HCT116 (cell line): ENCODE data around the gene KIAA1671. TPM values are rescaled to one million over a fixed set of nuclear protein-coding genes. Genes with fewer than 3 reads are reported as not detected.

Source experiments
- ATAC-seq: fragments of 200-7000 bp; cut with Tn5 transposase; 2 replicates; pipeline ENCODE4 v1.9.1; 2020; ENCODE audit warnings: mild to moderate bottlenecking, moderate library complexity
- BruUV-seq: library from RNA; stranded (reverse); fragments of 400-500 nt; replicated peaks from 2 replicates; lab custom pipeline; 2021; lab: Mats Ljungman, UMichigan
- CTCF ChIA-PET: fragments of 300-600 bp; sonication (Branson Sonifier 250); formaldehyde crosslinking; loops from one replicate; lab custom pipeline; 2021; ENCODE audit warnings: antibody characterized with exemption; lab: Charles Lee
- POLR2A ChIA-PET: fragments of 300-600, 350-600 bp; sonication (Branson Sonifier 250); formaldehyde crosslinking; loops from one replicate; lab custom pipeline; 2021; ENCODE audit warnings: antibody characterized with exemption; lab: Charles Lee
- RAD21 ChIA-PET, 2 experiments: fragments of 300-600 bp; sonication (Branson Sonifier 250); formaldehyde crosslinking; loops; one replicate each; lab custom pipeline; 2023; ENCODE audit warnings: low total read pairs in 2 of 2; ENCODE audit not compliant: uncharacterized antibody in 2 of 2, unreplicated experiment in 2 of 2, low non-redundant PET in 1 of 2; lab: Charles Lee
- DNase-seq: peaks from one replicate; pipeline ENCODE4 v3.0.0-alpha.2; 2010; ENCODE audit warnings: low read depth, low spot score
- H2AFZ ChIP-seq: fragments of 200-600 bp; shearing (Covaris generic), sonication (generic); 2 replicates; pipeline ENCODE4 v1.6.1; 2017; ENCODE audit warnings: low read depth, mixed run types, mixed read lengths, antibody characterized with exemption, low read length; ENCODE audit not compliant: poor library complexity, severe bottlenecking
- H3K27ac ChIP-seq: 2 replicates; pipeline ENCODE4 v1.5.1; 2012; ENCODE audit warnings: low read depth, low read length
- H3K27me3 ChIP-seq: fragments of 200-600 bp; sonication (generic); 2 replicates; pipeline ENCODE4 v1.6.1; 2016; ENCODE audit warnings: mixed run types, low read length, mixed read lengths; ENCODE audit not compliant: insufficient read depth
- H3K36me3 ChIP-seq, 2 experiments: fragments of 200-500 bp in 1 of 2; fragments of 200-600 bp in 1 of 2; sonication (Bioruptor generic) in 1 of 2; sonication (generic) in 1 of 2; 2 replicates each; pipeline versions ENCODE4 v1.5.1 to v1.6.1; 2014 to 2016; ENCODE audit warnings: low read length in 2 of 2, inconsistent platforms in 1 of 2, mixed read lengths in 1 of 2, mixed run types in 1 of 2; ENCODE audit not compliant: insufficient read depth in 2 of 2, control insufficient read depth in 1 of 2
- H3K4me1 ChIP-seq, 2 experiments: fragments of 200-600 bp in 1 of 2; sonication (generic) in 1 of 2; 2 replicates each; pipeline versions ENCODE4 v1.5.1 to v1.6.1; 2012 to 2017; ENCODE audit warnings: low read length in 2 of 2, inconsistent platforms in 1 of 2, mild to moderate bottlenecking in 1 of 2, mixed read lengths in 1 of 2, mixed run types in 1 of 2, moderate library complexity in 1 of 2; ENCODE audit not compliant: insufficient read depth in 2 of 2, control insufficient read depth in 1 of 2
- H3K4me2 ChIP-seq: fragments of 200-600 bp; sonication (generic); 2 replicates; pipeline ENCODE4 v1.6.1; 2017; ENCODE audit warnings: mixed run types, low read length, mixed read lengths
- H3K4me3 ChIP-seq, 2 experiments: fragments of 200-600 bp in 1 of 2; sonication (generic) in 1 of 2; replicated peaks in 1 of 2; 2 replicates each; pipeline ENCODE4 v1.5.1; 2011 to 2016; ENCODE audit warnings: low read length in 2 of 2, control low read depth in 1 of 2, low read depth in 1 of 2, mild to moderate bottlenecking in 1 of 2, mixed read lengths in 1 of 2, mixed run types in 1 of 2
- H3K79me2 ChIP-seq: fragments of 200-600 bp; sonication (generic); 2 replicates; pipeline ENCODE4 v1.6.1; 2017; ENCODE audit warnings: mild to moderate bottlenecking, mixed run types, low read length, moderate library complexity, mixed read lengths; ENCODE audit not compliant: insufficient read depth
- H3K9ac ChIP-seq: fragments of 200-600 bp; sonication (generic); 2 replicates; pipeline ENCODE4 v1.6.1; 2016; ENCODE audit warnings: low read length, mixed read lengths
- H3K9me2 ChIP-seq: fragments of 200-600 bp; sonication (generic), shearing (Covaris generic); 2 replicates; pipeline ENCODE4 v1.6.1; 2017; ENCODE audit warnings: mixed run types, mild to moderate bottlenecking, moderate library complexity; ENCODE audit not compliant: insufficient read depth
- H3K9me3 ChIP-seq, 2 experiments: fragments of 200-500 bp in 1 of 2; fragments of 200-600 bp in 1 of 2; sonication (Bioruptor generic) in 1 of 2; sonication (generic) in 1 of 2; 2 replicates each; pipeline ENCODE4 v1.6.1; 2014 to 2017; ENCODE audit warnings: low read length in 2 of 2, mixed read lengths in 2 of 2, inconsistent platforms in 1 of 2, low read depth in 1 of 2, mild to moderate bottlenecking in 1 of 2, mixed run types in 1 of 2, moderate library complexity in 1 of 2; ENCODE audit not compliant: control insufficient read depth in 1 of 2, insufficient read depth in 1 of 2
- H4K20me1 ChIP-seq: fragments of 200-600 bp; sonication (generic), shearing (Covaris generic); 2 replicates; pipeline ENCODE4 v1.6.1; 2017; ENCODE audit warnings: mixed run types, mild to moderate bottlenecking, moderate library complexity; ENCODE audit not compliant: insufficient read depth
- ATF3 ChIP-seq: IDR thresholded peaks from 2 replicates; pipeline ENCODE4 v1.6.1; 2012
- CEBPB ChIP-seq: IDR thresholded peaks from 2 replicates; pipeline ENCODE4 v1.6.1; 2012; ENCODE audit warnings: low read depth
- EGR1 ChIP-seq: IDR thresholded peaks from 2 replicates; pipeline ENCODE4 v1.6.1; 2012; ENCODE audit warnings: low read depth
- FOSL1 ChIP-seq: IDR thresholded peaks from 2 replicates; pipeline ENCODE4 v1.6.1; 2012; ENCODE audit warnings: low read depth
- JUND ChIP-seq: IDR thresholded peaks from 2 replicates; pipeline ENCODE4 v1.6.1; 2012
- RAD21 ChIP-seq: IDR thresholded peaks from 2 replicates; pipeline ENCODE4 v1.6.1; 2012; ENCODE audit warnings: low read depth, mild to moderate bottlenecking
- REST ChIP-seq: IDR thresholded peaks from 2 replicates; pipeline ENCODE4 v1.6.1; 2012; ENCODE audit warnings: low read depth
- SRF ChIP-seq: IDR thresholded peaks from 2 replicates; pipeline ENCODE4 v1.6.1; 2012; ENCODE audit warnings: low read depth
- ZBTB33 ChIP-seq: IDR thresholded peaks from 2 replicates; pipeline ENCODE4 v1.6.1; 2011; ENCODE audit warnings: mild to moderate bottlenecking, low read length, moderate library complexity; ENCODE audit not compliant: insufficient replicate concordance; ENCODE audit errors: extremely low read depth
- intact Hi-C: fragments of 100-400 bp; cut with micrococcal nuclease; formaldehyde crosslinking; loops from 2 replicates; pipeline ENCODE4 v1.10.0; 2022
- total RNA-seq: library from RNA; stranded (reverse); gene quantifications from one replicate; pipeline ENCODE4 v1.2.1, GENCODE V29; 2021; ENCODE audit not compliant: unreplicated experiment

The KIAA1671 gene
- total RNA-seq, 1 experiment from 2014 or later: 36.8 TPM

- no TSS peak for BruUV-seq
- Histone ChIP-seq H2AFZ (no peak overlapping the region), H3K9me2 (no peaks in the 10 kb centered on the region), H4K20me1 (no peaks in the 10 kb centered on the region), H3K4me3 (no peak overlapping the region), H3K36me3 (no peaks in the 10 kb centered on the region), H3K4me1 (peaks cover 10 to 17% of the 10 kb centered on the region in 2 experiments; a peak in 3 of 4 replicates), H3K9me3 (no peaks in the 10 kb centered on the region), H3K27ac (no peak overlapping the region), H3K27me3 (no peaks in the 10 kb centered on the region), H3K4me2 (no peak overlapping the region), H3K79me2 (peaks cover 16% of the 10 kb centered on the region), H3K9ac (no peak overlapping the region)
- DNase-seq: no peak
- intact Hi-C loops: no loop called here
- ATAC-seq: no peak
- ChIA-PET CTCF (no interaction called here), POLR2A (no interaction called here), RAD21 (no interaction called here)
- TF ChIP-seq CEBPB (no peak), FOSL1 (no peak), ATF3 (no peak), EGR1 (no peak), RAD21 (no peak)
These were observed 53.8 kb downstream of the KIAA1671 start for GRCh38 chr22:25006354-25006753.

GRCh38 chr22:25007444-25008106, 55.1 kb downstream of the KIAA1671 start:
- Histone ChIP-seq H3K9me3 (no peaks in the 10 kb centered on the region), H4K20me1 (no peaks in the 10 kb centered on the region), H3K9me2 (no peaks in the 10 kb centered on the region), H3K9ac (no peak overlapping the region), H3K4me3 (no peak overlapping the region), H3K27ac (no peak overlapping the region), H3K4me2 (no peak overlapping the region), H3K36me3 (no peaks in the 10 kb centered on the region)
- no TSS peak for BruUV-seq
- ChIA-PET CTCF (no interaction called here), RAD21 (no interaction called here), POLR2A (no interaction called here)
- intact Hi-C loops: no loop called here
- TF ChIP-seq ZBTB33 (no peak), EGR1 (no peak), FOSL1 (no peak), SRF (no peak), REST (no peak), JUND (no peak)
- TF ChIP-seq, all 23 proteins: peak for 0
- no peak overlapping the region for H2AFZ ChIP-seq
- no peaks in the 10 kb centered on the region for H3K27me3 ChIP-seq
- no peak for ATAC-seq
- H3K4me1 ChIP-seq: peaks cover 4 to 11% of the 10 kb centered on the region in 2 experiments; a peak in 2 of 4 replicates
- H3K79me2 ChIP-seq: peaks cover 15% of the 10 kb centered on the region; the same call in 1 of the 2 replicates
- DNase-seq: no peak
